ENCODE results near the gene PEAK1. TPM values are rescaled to one million over a fixed set of nuclear protein-coding genes. Genes with fewer than 3 reads are reported as not detected.
"Not testable (repeated sequence)": the region's sequence is repeated elsewhere in the genome, so short reads cannot be mapped to it uniquely, and the experiment has no call there.

The PEAK1 gene
- total RNA-seq, 6 donors from 2014 or later, result 82.8 to 142 (median 90.1) TPM

- no peaks in the 10 kb centered on the region for H3K36me3 ChIP-seq
- no peak overlapping the region for H3K4me3 ChIP-seq
- WGBS, 2 donors, result 79 to 87% methylated on average over 2 of the region's 2 CpGs
- H3K27ac ChIP-seq, result peak overlapping the region in 3 of 4 donors; percentile 5 to 35 (median 6)
- H3K9me3 ChIP-seq, result no peaks in the 10 kb centered on the region
- no peak for DNase-seq
- H3K4me1 ChIP-seq, result peaks cover 33 to 53% (median 47%) of the 10 kb centered on the region in 4 donors
- peak in 1 of 2 donors; percentile 74 for ATAC-seq (ENCODE audit: low FRiP score in 2 of 2)
- H3K27me3 ChIP-seq, result no peaks in the 10 kb centered on the region
- TF ChIP-seq POLR2A (IDR thresholded peaks at IDR 0.05), result no peak
- TF ChIP-seq POLR2AphosphoS5 (IDR thresholded peaks at IDR 0.05), result no peak
- TF ChIP-seq CTCF (IDR thresholded peaks at IDR 0.05), result no peak
- TF ChIP-seq EP300 (IDR thresholded peaks at IDR 0.05), result no peak
Observed at GRCh38 chr15:77191230-77191834, 228.6 kb downstream of the PEAK1 start.

- H3K4me1 ChIP-seq, result peaks cover 42 to 63% (median 52%) of the 10 kb centered on the region in 4 donors
- H3K27ac ChIP-seq, result peak overlapping the region; percentile 62 to 84 (median 76)
- H3K36me3 ChIP-seq, result no peaks in the 10 kb centered on the region
- DNase-seq (peak in 1 of 2 donors; percentile 52), ATAC-seq (ENCODE audit: low FRiP score in 2 of 2) (peak; percentile 47 to 89)
- no peak overlapping the region for H3K4me3 ChIP-seq
- peak; percentile 69 to 87 for TF ChIP-seq POLR2AphosphoS5 (IDR thresholded peaks at IDR 0.05)
- TF ChIP-seq EP300 (IDR thresholded peaks at IDR 0.05), result peak in 2 of 4 donors; percentile 89 to 92
- no peak for TF ChIP-seq CTCF (IDR thresholded peaks at IDR 0.05)
- TF ChIP-seq POLR2A (IDR thresholded peaks at IDR 0.05), result no peak
- WGBS, 2 donors, result 32 to 42% methylated on average over 4 of the region's 4 CpGs
- no peaks in the 10 kb centered on the region for H3K27me3 ChIP-seq
- no peaks in the 10 kb centered on the region for H3K9me3 ChIP-seq
Observed at GRCh38 chr15:77187751-77188464, 232.0 kb downstream of the PEAK1 start.

- 46 to 51% methylated on average over 3 of the region's 3 CpGs for WGBS, 2 donors
- Histone ChIP-seq H3K27me3 (no peaks in the 10 kb centered on the region), H3K4me3 (no peak overlapping the region), H3K4me1 (peaks cover 42 to 60% (median 47%) of the 10 kb centered on the region in 4 donors), H3K9me3 (no peaks in the 10 kb centered on the region), H3K27ac (peak overlapping the region in 3 of 4 donors; percentile 74 to 84 (median 78)), H3K36me3 (peaks cover 0 to under 1% (median 0%) of the 10 kb centered on the region in 4 donors)
- ATAC-seq (ENCODE audit: low FRiP score in 2 of 2) (peak; percentile 16 to 22), DNase-seq (no peak)
- peak in 4 of 6 experiments; percentile 29 to 64 (median 38) for TF ChIP-seq CTCF (IDR thresholded peaks at IDR 0.05)
- no peak for TF ChIP-seq EP300 (IDR thresholded peaks at IDR 0.05)
Observed at GRCh38 chr15:77186594-77187011, 233.3 kb downstream of the PEAK1 start.

- H3K9me3 ChIP-seq, result no peaks in the 10 kb centered on the region
- no peak overlapping the region for H3K4me3 ChIP-seq
- DNase-seq (no peak), ATAC-seq (ENCODE audit: low FRiP score in 2 of 2) (no peak)
- H3K36me3 ChIP-seq, result peaks cover 0 to 14% (median 0%) of the 10 kb centered on the region in 4 donors
- H3K27ac ChIP-seq, result peak overlapping the region in 1 of 4 donors; percentile 45
- 81 to 82% methylated on average over 2 of the region's 2 CpGs for WGBS, 2 donors
- TF ChIP-seq POLR2AphosphoS5 (IDR thresholded peaks at IDR 0.05), result no peak
- TF ChIP-seq POLR2A (IDR thresholded peaks at IDR 0.05), result no peak
- no peak for TF ChIP-seq EP300 (IDR thresholded peaks at IDR 0.05)
- TF ChIP-seq CTCF (IDR thresholded peaks at IDR 0.05), result no peak
- no peaks in the 10 kb centered on the region for H3K27me3 ChIP-seq
- peaks cover 39 to 57% (median 41%) of the 10 kb centered on the region in 4 donors for H3K4me1 ChIP-seq
Observed at GRCh38 chr15:77185242-77185785, 234.6 kb downstream of the PEAK1 start.

GRCh38 chr15:77184352-77184751 lies 235.6 kb downstream of the PEAK1 start:
- not testable (repeated sequence) for ATAC-seq (ENCODE audit: low FRiP score in 2 of 2); H3K27me3 ChIP-seq; H3K4me3 ChIP-seq; H3K27ac ChIP-seq; H3K9me3 ChIP-seq; DNase-seq
- WGBS, 2 donors, result 69 to 90% methylated on average over 4 of the region's 4 CpGs
- Histone ChIP-seq H3K4me1 (peaks cover 37 to 57% (median 39%) of the 10 kb centered on the region in 4 donors), H3K36me3 (peaks cover 0 to 16% (median 0%) of the 10 kb centered on the region in 4 donors)
